ENCODE results near the gene DENND2D. TPM values are rescaled to one million over a fixed set of nuclear protein-coding genes. Genes with fewer than 3 reads are reported as not detected.

Gene DENND2D
- total and polyA plus RNA-seq, 9 of the 15 experiments (the other 6 are each of a cell fraction or from before 2014, with no cell fraction given), result 0.08 to 0.44 (median 0.13) TPM; not detected in 6

DNA sequence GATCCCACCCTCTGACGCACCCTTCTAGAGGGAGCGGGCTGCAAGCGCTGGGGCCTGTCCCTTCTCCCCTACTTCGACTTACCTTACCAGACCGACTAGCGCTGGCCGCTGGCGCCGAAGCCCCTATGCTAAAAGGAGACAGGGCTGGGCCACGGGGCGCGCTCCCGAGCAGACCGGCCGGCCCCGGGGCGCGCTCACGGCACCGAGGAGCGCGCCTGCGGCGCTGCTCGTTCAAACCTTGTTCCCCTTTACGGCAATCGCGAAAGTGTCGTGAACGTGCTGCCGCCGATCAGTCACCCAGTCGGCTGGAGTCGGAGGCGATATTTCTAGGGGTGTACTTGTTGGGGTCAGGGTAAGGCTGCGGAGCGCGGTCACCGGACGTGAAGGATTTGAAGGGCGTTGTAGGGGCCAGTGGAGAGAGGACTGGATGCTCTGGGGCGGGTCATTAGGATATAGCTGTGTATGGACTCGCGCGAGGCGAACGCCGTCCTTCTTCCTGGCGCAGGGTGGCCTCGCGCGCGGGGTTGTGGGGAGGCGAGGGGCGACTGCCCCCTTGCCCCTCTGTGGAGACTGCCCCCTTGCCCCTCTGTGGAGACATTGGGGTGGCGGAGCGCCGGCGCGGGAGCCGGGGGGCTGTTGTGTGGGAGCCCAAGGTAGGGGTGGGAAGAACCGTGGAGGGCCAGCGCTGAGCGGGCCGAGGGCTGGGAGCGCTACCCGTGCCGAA is 60.3 kb downstream of the DENND2D start, which contains the start of the genes CEPT1 and DRAM2 (continued):
- TF ChIP-seq, protein P1, sequence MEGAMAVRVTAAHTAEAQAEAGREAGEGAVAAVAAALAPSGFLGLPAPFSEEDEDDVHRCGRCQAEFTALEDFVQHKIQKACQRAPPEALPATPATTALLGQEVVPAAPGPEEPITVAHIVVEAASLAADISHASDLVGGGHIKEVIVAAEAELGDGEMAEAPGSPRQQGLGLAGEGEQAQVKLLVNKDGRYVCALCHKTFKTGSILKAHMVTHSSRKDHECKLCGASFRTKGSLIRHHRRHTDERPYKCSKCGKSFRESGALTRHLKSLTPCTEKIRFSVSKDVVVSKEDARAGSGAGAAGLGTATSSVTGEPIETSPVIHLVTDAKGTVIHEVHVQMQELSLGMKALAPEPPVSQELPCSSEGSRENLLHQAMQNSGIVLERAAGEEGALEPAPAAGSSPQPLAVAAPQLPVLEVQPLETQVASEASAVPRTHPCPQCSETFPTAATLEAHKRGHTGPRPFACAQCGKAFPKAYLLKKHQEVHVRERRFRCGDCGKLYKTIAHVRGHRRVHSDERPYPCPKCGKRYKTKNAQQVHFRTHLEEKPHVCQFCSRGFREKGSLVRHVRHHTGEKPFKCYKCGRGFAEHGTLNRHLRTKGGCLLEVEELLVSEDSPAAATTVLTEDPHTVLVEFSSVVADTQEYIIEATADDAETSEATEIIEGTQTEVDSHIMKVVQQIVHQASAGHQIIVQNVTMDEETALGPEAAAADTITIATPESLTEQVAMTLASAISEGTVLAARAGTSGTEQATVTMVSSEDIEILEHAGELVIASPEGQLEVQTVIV (CRISPR knock-in tag; IDR thresholded peaks at IDR 0.05; ENCODE audit: borderline replicate concordance), result peak; percentile 98
- TF ChIP-seq RBFOX2 (IDR thresholded peaks at IDR 0.05; ENCODE audit: low read depth, low read length) (peak; percentile 96), ZNF76 (CRISPR knock-in tag; IDR thresholded peaks at IDR 0.05; ENCODE audit: borderline replicate concordance) (no peak), SUPT5H (IDR thresholded peaks at IDR 0.05) (peak; percentile 96), WHSC1 (IDR thresholded peaks at IDR 0.05; ENCODE audit: low read length) (no peak), HMG20A (CRISPR knock-in tag; conservative IDR thresholded peaks at IDR 0.05) (no peak), DDX20 (tag; IDR thresholded peaks at IDR 0.05; ENCODE audit: low read depth) (no peak), MBD2 (IDR thresholded peaks at IDR 0.05; ENCODE audit: borderline replicate concordance, low read depth) (peak; percentile 48), ZNF778 (CRISPR knock-in tag; IDR thresholded peaks at IDR 0.05) (no peak), POLR2H (tag; IDR thresholded peaks at IDR 0.05; ENCODE audit: low read depth) (peak; percentile 53), BDP1 (IDR thresholded peaks at IDR 0.05; ENCODE audit: insufficient read depth, insufficient read length) (no peak), SMAD4 (CRISPR knock-in tag; conservative IDR thresholded peaks at IDR 0.05) (peak; percentile 77), RBM22 (IDR thresholded peaks at IDR 0.05; ENCODE audit: low read depth, low read length, poor library complexity, severe bottlenecking) (no peak), SMARCC2 (IDR thresholded peaks at IDR 0.05; ENCODE audit: low read depth) (peak; percentile 59), ETV5 (CRISPR knock-in tag; IDR thresholded peaks at IDR 0.05; ENCODE audit: low read depth) (peak; percentile 41), HSF4 (CRISPR knock-in tag; IDR thresholded peaks at IDR 0.05; ENCODE audit: borderline replicate concordance) (no peak), SMC3 (conservative IDR thresholded peaks at IDR 0.05; ENCODE audit: insufficient read depth, low read depth, low read length) (0 out of 2 replicates have a peak, but pooled peaks have one; percentile 9), ZBTB8A (IDR thresholded peaks at IDR 0.05; ENCODE audit: partially characterized antibody) (no peak), CHD1 (IDR thresholded peaks at IDR 0.05; ENCODE audit: low read length) (no peak), ZBED1 (IDR thresholded peaks at IDR 0.05) (0 out of 2 replicates have a peak, but pooled peaks have one; percentile 45), HDAC1 (IDR thresholded peaks at IDR 0.05) (peak in 1 of 2 experiments; percentile 83; a peak in 2 of 4 replicates)
- TF ChIP-seq, protein P2, sequence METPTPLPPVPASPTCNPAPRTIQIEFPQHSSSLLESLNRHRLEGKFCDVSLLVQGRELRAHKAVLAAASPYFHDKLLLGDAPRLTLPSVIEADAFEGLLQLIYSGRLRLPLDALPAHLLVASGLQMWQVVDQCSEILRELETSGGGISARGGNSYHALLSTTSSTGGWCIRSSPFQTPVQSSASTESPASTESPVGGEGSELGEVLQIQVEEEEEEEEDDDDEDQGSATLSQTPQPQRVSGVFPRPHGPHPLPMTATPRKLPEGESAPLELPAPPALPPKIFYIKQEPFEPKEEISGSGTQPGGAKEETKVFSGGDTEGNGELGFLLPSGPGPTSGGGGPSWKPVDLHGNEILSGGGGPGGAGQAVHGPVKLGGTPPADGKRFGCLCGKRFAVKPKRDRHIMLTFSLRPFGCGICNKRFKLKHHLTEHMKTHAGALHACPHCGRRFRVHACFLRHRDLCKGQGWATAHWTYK (CRISPR knock-in tag; IDR thresholded peaks at IDR 0.05), result 0 out of 2 replicates have a peak, but pooled peaks have one; percentile 27
- TF ChIP-seq, protein P3, sequence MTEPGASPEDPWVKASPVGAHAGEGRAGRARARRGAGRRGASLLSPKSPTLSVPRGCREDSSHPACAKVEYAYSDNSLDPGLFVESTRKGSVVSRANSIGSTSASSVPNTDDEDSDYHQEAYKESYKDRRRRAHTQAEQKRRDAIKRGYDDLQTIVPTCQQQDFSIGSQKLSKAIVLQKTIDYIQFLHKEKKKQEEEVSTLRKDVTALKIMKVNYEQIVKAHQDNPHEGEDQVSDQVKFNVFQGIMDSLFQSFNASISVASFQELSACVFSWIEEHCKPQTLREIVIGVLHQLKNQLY (CRISPR knock-in tag; conservative IDR thresholded peaks at IDR 0.05), result 0 out of 4 replicates have a peak, but pooled peaks of 1 of the 2 experiments have one; percentile 5
- TF ChIP-seq, protein P4, sequence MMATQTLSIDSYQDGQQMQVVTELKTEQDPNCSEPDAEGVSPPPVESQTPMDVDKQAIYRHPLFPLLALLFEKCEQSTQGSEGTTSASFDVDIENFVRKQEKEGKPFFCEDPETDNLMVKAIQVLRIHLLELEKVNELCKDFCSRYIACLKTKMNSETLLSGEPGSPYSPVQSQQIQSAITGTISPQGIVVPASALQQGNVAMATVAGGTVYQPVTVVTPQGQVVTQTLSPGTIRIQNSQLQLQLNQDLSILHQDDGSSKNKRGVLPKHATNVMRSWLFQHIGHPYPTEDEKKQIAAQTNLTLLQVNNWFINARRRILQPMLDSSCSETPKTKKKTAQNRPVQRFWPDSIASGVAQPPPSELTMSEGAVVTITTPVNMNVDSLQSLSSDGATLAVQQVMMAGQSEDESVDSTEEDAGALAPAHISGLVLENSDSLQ (IDR thresholded peaks at IDR 0.05), result peak; percentile 87

All from K562 (cell line).